ENCODE data around the gene TAF11L4. TPM values are rescaled to one million over a fixed set of nuclear protein-coding genes. Genes with fewer than 3 reads are reported as not detected.

TAF11L4 gene
- total RNA-seq, 2 donors from 2014 or later, result not detected

Other genes starting within 250 kb of the TAF11L4 start
- not detected for gene TAF11L2, start 23.6 kb upstream of the TAF11L4 start, total RNA-seq
- not detected for gene TAF11L3, start 3.4 kb upstream of the TAF11L4 start, total RNA-seq
- gene TAF11L5, start 3.4 kb downstream of the TAF11L4 start, total RNA-seq, result not detected
- not detected for gene TAF11L6, start 6.9 kb downstream of the TAF11L4 start, total RNA-seq
- gene TAF11L7, start 64.0 kb downstream of the TAF11L4 start, total RNA-seq, result not detected
- gene TAF11L8, start 69.2 kb downstream of the TAF11L4 start, total RNA-seq, result not detected
- not detected for gene TAF11L9, start 72.6 kb downstream of the TAF11L4 start, total RNA-seq
- gene TAF11L10, start 76.0 kb downstream of the TAF11L4 start, total RNA-seq, result not detected
- not detected for gene TAF11L11, start 82.4 kb downstream of the TAF11L4 start, total RNA-seq
- gene TAF11L12, start 88.6 kb downstream of the TAF11L4 start, total RNA-seq, result not detected
- not detected for gene TAF11L13, start 110.3 kb downstream of the TAF11L4 start, total RNA-seq
- not detected for gene TAF11L14, start 112.7 kb downstream of the TAF11L4 start, total RNA-seq

All from posterior vena cava (tissue), 2 donors.